Osteoblast (primary cell): ENCODE results near the gene FAM186B. TPM values are rescaled to one million over a fixed set of nuclear protein-coding genes. Genes with fewer than 3 reads are reported as not detected.

Source experiments
- DNase-seq: peaks from one replicate; pipeline ENCODE4 v3.0.0; 2011; ENCODE audit warnings: low spot score, mixed read lengths; ENCODE audit not compliant: insufficient read length; ENCODE audit errors: missing footprints
- H2AFZ ChIP-seq: 2 replicates; pipeline ENCODE4 v1.6.0; 2011; ENCODE audit warnings: mild to moderate bottlenecking, low read length
- H3K27ac ChIP-seq: 2 replicates; pipeline ENCODE4 v1.5.1; 2011; ENCODE audit warnings: mild to moderate bottlenecking, low read depth, low read length, moderate library complexity
- H3K27me3 ChIP-seq: 2 replicates; pipeline ENCODE4 v1.6.0; 2012; ENCODE audit warnings: mild to moderate bottlenecking, control low read depth, inconsistent platforms, low read length, moderate library complexity; ENCODE audit not compliant: insufficient read depth
- H3K36me3 ChIP-seq: 2 replicates; pipeline ENCODE4 v1.5.1; 2011; ENCODE audit warnings: mild to moderate bottlenecking, low read length, control low read depth, moderate library complexity; ENCODE audit not compliant: insufficient read depth
- H3K4me1 ChIP-seq: 2 replicates; pipeline ENCODE4 v1.5.1; 2011; ENCODE audit warnings: mild to moderate bottlenecking, low read length, control low read depth, moderate library complexity; ENCODE audit not compliant: insufficient read depth
- H3K4me2 ChIP-seq: 2 replicates; pipeline ENCODE4 v1.6.0; 2011; ENCODE audit warnings: mild to moderate bottlenecking, low read length; ENCODE audit not compliant: insufficient read depth
- H3K4me3 ChIP-seq: fragments of 200-600 bp; sonication (generic); 3 replicates; pipeline ENCODE4 v1.5.1; 2012; ENCODE audit warnings: mild to moderate bottlenecking, low read length, inconsistent platforms; ENCODE audit not compliant: insufficient read depth
- H3K79me2 ChIP-seq: 2 replicates; pipeline ENCODE4 v1.6.0; 2012; ENCODE audit warnings: mild to moderate bottlenecking, low read length, control low read depth, inconsistent platforms; ENCODE audit not compliant: insufficient read depth
- H3K9me3 ChIP-seq: 2 replicates; pipeline ENCODE4 v1.5.1; 2011; ENCODE audit warnings: low read depth, low read length, control low read depth
- H4K20me1 ChIP-seq: 2 replicates; pipeline ENCODE4 v1.6.0; 2012; ENCODE audit warnings: mild to moderate bottlenecking, low read length, control low read depth; ENCODE audit not compliant: insufficient read depth
- total RNA-seq: library from RNA; depleted of rRNA; stranded (reverse); fragments of >200 nt; gene quantifications from 2 replicates; pipeline ENCODE4 v1.2.3, GENCODE V29; 2012
- TF ChIP-seq, protein P1 (sequence below): IDR thresholded peaks from 2 replicates; pipeline ENCODE4 v1.5.1; 2011; ENCODE audit warnings: mild to moderate bottlenecking, low read depth, low read length, moderate library complexity; ENCODE audit errors: extremely low read depth

FAM186B gene
- total RNA-seq, 1 donor = 0.72 TPM

- no peak overlapping the region for H3K27ac ChIP-seq
- TF ChIP-seq, protein P1, sequence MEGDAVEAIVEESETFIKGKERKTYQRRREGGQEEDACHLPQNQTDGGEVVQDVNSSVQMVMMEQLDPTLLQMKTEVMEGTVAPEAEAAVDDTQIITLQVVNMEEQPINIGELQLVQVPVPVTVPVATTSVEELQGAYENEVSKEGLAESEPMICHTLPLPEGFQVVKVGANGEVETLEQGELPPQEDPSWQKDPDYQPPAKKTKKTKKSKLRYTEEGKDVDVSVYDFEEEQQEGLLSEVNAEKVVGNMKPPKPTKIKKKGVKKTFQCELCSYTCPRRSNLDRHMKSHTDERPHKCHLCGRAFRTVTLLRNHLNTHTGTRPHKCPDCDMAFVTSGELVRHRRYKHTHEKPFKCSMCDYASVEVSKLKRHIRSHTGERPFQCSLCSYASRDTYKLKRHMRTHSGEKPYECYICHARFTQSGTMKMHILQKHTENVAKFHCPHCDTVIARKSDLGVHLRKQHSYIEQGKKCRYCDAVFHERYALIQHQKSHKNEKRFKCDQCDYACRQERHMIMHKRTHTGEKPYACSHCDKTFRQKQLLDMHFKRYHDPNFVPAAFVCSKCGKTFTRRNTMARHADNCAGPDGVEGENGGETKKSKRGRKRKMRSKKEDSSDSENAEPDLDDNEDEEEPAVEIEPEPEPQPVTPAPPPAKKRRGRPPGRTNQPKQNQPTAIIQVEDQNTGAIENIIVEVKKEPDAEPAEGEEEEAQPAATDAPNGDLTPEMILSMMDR = no peak
- no peak overlapping the region for H3K4me2 ChIP-seq
Observed at GRCh38 chr12:49624921-49625577, 19.6 kb upstream of the FAM186B start.

DNA sequence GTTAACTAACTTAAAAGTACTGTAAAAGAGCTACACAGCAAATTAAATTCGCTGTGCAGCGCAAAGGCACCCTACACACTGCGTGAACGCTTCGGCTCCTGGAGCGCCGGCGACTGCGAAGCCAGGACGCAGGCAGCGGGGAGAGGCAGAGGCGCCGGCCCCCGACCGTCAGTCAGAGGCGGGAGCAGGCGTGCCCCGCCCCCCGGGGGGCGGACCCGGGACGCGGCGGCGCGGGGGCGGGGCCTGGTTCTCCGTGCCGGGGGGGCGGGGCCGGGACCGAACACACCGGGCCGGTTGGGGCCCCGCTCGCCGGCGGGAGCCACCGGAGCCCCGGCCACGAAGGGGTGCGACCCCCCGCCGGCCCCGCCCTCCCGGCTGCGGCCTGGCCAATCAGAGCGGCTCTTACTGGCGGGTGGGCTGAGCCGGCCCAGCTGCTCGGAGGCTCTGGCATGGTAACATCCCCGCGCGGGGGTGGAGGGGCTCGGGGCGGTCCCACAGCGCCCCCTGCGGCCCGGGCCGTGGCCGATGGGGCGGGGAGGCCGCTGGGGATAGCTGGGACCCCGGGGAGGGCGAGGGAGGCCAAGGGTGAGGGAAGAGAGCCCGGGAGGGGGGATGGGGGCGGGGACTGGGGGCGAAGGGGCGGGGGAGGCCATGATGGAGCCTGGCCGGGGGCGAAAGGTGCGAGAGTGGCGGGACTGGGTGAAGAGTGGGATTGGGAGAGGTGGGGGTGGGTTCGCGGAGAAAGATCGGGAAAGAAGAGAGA, 17.9 kb upstream of the FAM186B start, which contains the start of gene PRPF40B:
PRPF40B (plus strand) TSS at position 420 of the 763 bp plus-strand sequence; CDS start at position 450, 30 bp downstream.
- peaks cover 11% of the 10 kb centered on the region for H4K20me1 ChIP-seq
- H3K27me3 ChIP-seq = peaks cover 5% of the 10 kb centered on the region
- peak within 1 kb of the TSS; percentile 78 for H3K4me3 ChIP-seq
- H3K79me2 ChIP-seq = no peaks in the 10 kb centered on the region
- H3K4me2 ChIP-seq = peak within 1 kb of the TSS; percentile 90
- no peaks in the 10 kb centered on the region for H3K36me3 ChIP-seq
- TF ChIP-seq, protein P1 = peak; percentile 31
- H2AFZ ChIP-seq = peak within 1 kb of the TSS; percentile 76
- H3K27ac ChIP-seq = peak within 1 kb of the TSS; percentile 51
- peak; percentile 99 for DNase-seq
- no peaks in the 10 kb centered on the region for H3K9me3 ChIP-seq
- peaks cover 35% of the 10 kb centered on the region for H3K4me1 ChIP-seq

More at GRCh38 chr12:49624921-49625577, 19.6 kb upstream of the FAM186B start:
- Histone ChIP-seq H3K9me3 (no peaks in the 10 kb centered on the region), H3K79me2 (no peaks in the 10 kb centered on the region), H3K4me3 (no peak overlapping the region), H4K20me1 (peaks cover 16% of the 10 kb centered on the region), H3K4me1 (peaks cover 35% of the 10 kb centered on the region), H3K36me3 (no peaks in the 10 kb centered on the region), H2AFZ (no peak overlapping the region), H3K27me3 (peaks cover under 1% of the 10 kb centered on the region)
- DNase-seq = no peak

GRCh38 chr12:49622501-49623141, 17.2 kb upstream of the FAM186B start:
- Histone ChIP-seq H3K4me3 (peak overlapping the region; percentile 78), H3K36me3 (no peaks in the 10 kb centered on the region), H4K20me1 (peaks cover 11% of the 10 kb centered on the region), H2AFZ (peak overlapping the region; percentile 76), H3K9me3 (no peaks in the 10 kb centered on the region), H3K4me2 (peak overlapping the region; percentile 90), H3K27me3 (peaks cover 10% of the 10 kb centered on the region), H3K4me1 (peaks cover 29% of the 10 kb centered on the region), H3K27ac (peak overlapping the region; percentile 51), H3K79me2 (no peaks in the 10 kb centered on the region)
- TF ChIP-seq, protein P1 = no peak
- DNase-seq = peak; percentile 92
